ENCODE results near the gene KCTD10. TPM values are rescaled to one million over a fixed set of nuclear protein-coding genes. Genes with fewer than 3 reads are reported as not detected.

KCTD10 gene
- total RNA-seq, 1 experiment from 2014 or later, result 71.3 TPM

GRCh38 chr12:109517619-109518018 is 40.5 kb upstream of the KCTD10 start:
- WGBS (ENCODE audit: extremely low coverage, insufficient read length, low lambda C conversion rate), result no CpG with 5 or more reads among the region's 6 CpGs

More at GRCh38 chr12:109517619-109518018, 40.5 kb upstream of the KCTD10 start:
- H2BK5ac ChIP-seq (ENCODE audit: insufficient read length, low read length), result no peak overlapping the region
- H4K91ac ChIP-seq (ENCODE audit: insufficient read length, low read depth, low read length), result no peak overlapping the region
- no peak overlapping the region for H2BK12ac ChIP-seq (ENCODE audit: insufficient read length, low read depth, low read length)
- H3K14ac ChIP-seq (ENCODE audit: insufficient read depth, low read length), result no peak overlapping the region
- H3K23me2 ChIP-seq (ENCODE audit: insufficient read length, low read depth, low read length, poor library complexity, severe bottlenecking), result no peaks in the 10 kb centered on the region
- peak overlapping the region in 1 of 3 experiments; percentile 10; a peak in 2 of 7 replicates for H3K27ac Mint-ChIP-seq
- no peaks in the 10 kb centered on the region for H3K4me1 ChIP-seq (ENCODE audit: insufficient read depth, low read length)
- H3K27ac ChIP-seq (ENCODE audit: insufficient read length, low read depth, low read length), result no peak overlapping the region
- no peaks in the 10 kb centered on the region for H4K20me1 ChIP-seq (ENCODE audit: control insufficient read depth, insufficient read depth, insufficient read length)
- no peaks in the 10 kb centered on the region for H3K9me3 Mint-ChIP-seq
- no peak overlapping the region for H2AFZ ChIP-seq (ENCODE audit: low read length)
- no peaks in the 10 kb centered on the region for H3K27me3 Mint-ChIP-seq (ENCODE audit: low read depth)
- no peak overlapping the region for H3T11ph ChIP-seq (ENCODE audit: low read length)
- H3K9me3 ChIP-seq (ENCODE audit: control insufficient read depth, low read depth, low read length), result no peaks in the 10 kb centered on the region
- no peak overlapping the region for H3K4me2 ChIP-seq (ENCODE audit: insufficient read depth, insufficient read length, low read length)
- no peak overlapping the region for H2BK120ac ChIP-seq (ENCODE audit: low read depth, low read length, poor library complexity, severe bottlenecking)
- H4K5ac ChIP-seq (ENCODE audit: insufficient read length, low read depth, low read length), result no peak overlapping the region
- H2BK20ac ChIP-seq (ENCODE audit: low read depth, low read length, poor library complexity, severe bottlenecking), result no peak overlapping the region
- no peak for TF ChIP-seq CTCF (conservative IDR thresholded peaks at IDR 0.05)
- H4K8ac ChIP-seq (replicated peaks; ENCODE audit: insufficient read length, low read depth, low read length), result no peak overlapping the region
- H2BK15ac ChIP-seq (ENCODE audit: low read depth, low read length), result no peak overlapping the region
- no peak for DNase-seq
- no peak overlapping the region for H3K18ac ChIP-seq (ENCODE audit: insufficient read length, low read depth, low read length)
- no peak overlapping the region for H3K9ac ChIP-seq (ENCODE audit: extremely low read depth, insufficient read length, low read length)
- H3K56ac ChIP-seq (ENCODE audit: insufficient read length, low read depth, low read length), result no peak overlapping the region
- no peaks in the 10 kb centered on the region for H3K79me2 ChIP-seq (ENCODE audit: insufficient read depth, low read length)
- H3K4ac ChIP-seq (ENCODE audit: low read depth, low read length), result no peak overlapping the region
- no peak overlapping the region for H2AK5ac ChIP-seq (ENCODE audit: insufficient read length, low read length)
- no peak overlapping the region for H3K4me3 Mint-ChIP-seq
- no peak overlapping the region for H3K23ac ChIP-seq (ENCODE audit: insufficient read length, low read depth, low read length)
- no peaks in the 10 kb centered on the region for H3K79me1 ChIP-seq (ENCODE audit: insufficient read depth, low read depth, low read length, poor library complexity, severe bottlenecking)
- H3K4me1 Mint-ChIP-seq, result peaks cover 6% of the 10 kb centered on the region in 2 experiments; a peak in 3 of 4 replicates
- H3K27me3 ChIP-seq (ENCODE audit: insufficient read depth, low read length), result no peaks in the 10 kb centered on the region
- H3K36me3 Mint-ChIP-seq (ENCODE audit: insufficient read depth in 1 of 3, low read depth in 3 of 3), result peaks cover 4 to 64% (median 45%) of the 10 kb centered on the region in 3 experiments
